Tibial nerve (tissue), 3 donors: ENCODE results near the gene PAGR1.

Source experiments
- CTCF ChIP-seq, 5 experiments: fragments of 200-600 bp in 3 of 5; fragments of 450-650 bp in 2 of 5; sonication (generic) in 3 of 5; IDR thresholded peaks; one replicate each; pipeline ENCODE4 v1.5.1; 2016 to 2019; ENCODE audit warnings: antibody characterized with exemption in 5 of 5, mild to moderate bottlenecking in 3 of 5, moderate library complexity in 2 of 5
- POLR2A ChIP-seq, 2 donors: fragments of 450-650 bp; IDR thresholded peaks; one replicate each; pipeline ENCODE4 v1.6.1; 2017; ENCODE audit warnings: antibody characterized with exemption in 2 of 2, mild to moderate bottlenecking in 2 of 2, moderate library complexity in 2 of 2

- TF ChIP-seq CTCF (IDR thresholded peaks at IDR 0.05) (no peak), POLR2A (IDR thresholded peaks at IDR 0.05) (no peak)
Observed at GRCh38 chr16:29831490-29831889, 15.5 kb downstream of the PAGR1 start.
